Measurements from ENCODE around the gene TRIP6. TPM values are rescaled to one million over a fixed set of nuclear protein-coding genes. Genes with fewer than 3 reads are reported as not detected.

The TRIP6 gene
- total RNA-seq, 2 experiments from 2014 or later, result 28.9 to 30.1 TPM

GRCh38 chr7:100891568-100892247 is 24.5 kb downstream of the TRIP6 start:
- ChIA-PET POLR2A (interaction anchor here (1.6 kb wide), 1 partner anchor 16 kb away, joined by 6 read pairs; the partner anchor contains the start of gene SRRT), CTCF (interaction anchor here (0.6 to 1.1 kb wide), 3 partner anchors 10 to 94 kb away, joined by 3 to 4 read pairs (median 3); no protein-coding TSS in a partner anchor)
- Mint-ChIP-seq H3K36me3 (ENCODE audit: low read depth) (peaks cover 21% of the 10 kb centered on the region), H3K4me3 (peak overlapping the region; percentile 56), H3K27ac (no peak overlapping the region), H3K9me3 (no peaks in the 10 kb centered on the region), H3K27me3 (peaks cover 39% of the 10 kb centered on the region), H3K4me1 (peaks cover 45% of the 10 kb centered on the region)
- no peak for DNase-seq

GRCh38 chr7:100892364-100893317 is 25.5 kb downstream of the TRIP6 start:
- POLR2A ChIA-PET, result interaction anchor here (1.6 kb wide), 1 partner anchor 17 kb away, joined by 6 read pairs; the partner anchor contains the start of gene SRRT
- Mint-ChIP-seq H3K4me3 (no peak overlapping the region), H3K36me3 (ENCODE audit: low read depth) (peaks cover 11% of the 10 kb centered on the region), H3K9me3 (no peaks in the 10 kb centered on the region), H3K27ac (no peak overlapping the region), H3K4me1 (peaks cover 37% of the 10 kb centered on the region), H3K27me3 (peaks cover 44% of the 10 kb centered on the region)
- CTCF ChIA-PET, result no interaction called here
- no peak for DNase-seq

- Mint-ChIP-seq H3K36me3 (ENCODE audit: low read depth) (peaks cover 4% of the 10 kb centered on the region), H3K4me3 (no peak overlapping the region), H3K4me1 (peaks cover 29% of the 10 kb centered on the region), H3K27ac (no peak overlapping the region), H3K27me3 (peaks cover 52% of the 10 kb centered on the region), H3K9me3 (no peaks in the 10 kb centered on the region)
- POLR2A ChIA-PET, result no interaction called here
- CTCF ChIA-PET, result interaction anchor here (1.2 to 2.5 kb wide), 2 partner anchors 15 to 168 kb away, joined by 3 to 12 read pairs; no protein-coding TSS in a partner anchor
- DNase-seq, result no peak
Measured at GRCh38 chr7:100893318-100893895, 26.2 kb downstream of the TRIP6 start.

GRCh38 chr7:100893910-100894721 is 26.9 kb downstream of the TRIP6 start:
- peaks cover 53% of the 10 kb centered on the region for H3K27me3 Mint-ChIP-seq
- H3K4me1 Mint-ChIP-seq, result peaks cover 25% of the 10 kb centered on the region
- CTCF ChIA-PET, result interaction anchor here (1.1 to 2.5 kb wide), 4 partner anchors 16 to 191 kb away, joined by 3 to 12 read pairs (median 6); no protein-coding TSS in a partner anchor
- no peak overlapping the region for H3K4me3 Mint-ChIP-seq
- DNase-seq, result no peak
- no peaks in the 10 kb centered on the region for H3K9me3 Mint-ChIP-seq
- no peak overlapping the region for H3K27ac Mint-ChIP-seq
- POLR2A ChIA-PET, result interaction anchor here (1.0 kb wide), 1 partner anchor 19 kb away, joined by 5 read pairs; the partner anchor contains the start of gene SRRT
- H3K36me3 Mint-ChIP-seq (ENCODE audit: low read depth), result no peaks in the 10 kb centered on the region

GRCh38 chr7:100894860-100895700 is 27.9 kb downstream of the TRIP6 start:
- Mint-ChIP-seq H3K4me1 (peaks cover 22% of the 10 kb centered on the region), H3K4me3 (no peak overlapping the region), H3K36me3 (ENCODE audit: low read depth) (no peaks in the 10 kb centered on the region), H3K9me3 (no peaks in the 10 kb centered on the region), H3K27ac (no peak overlapping the region), H3K27me3 (peaks cover 56% of the 10 kb centered on the region)
- peak; percentile 47 for DNase-seq
- ChIA-PET CTCF (interaction anchor here (0.6 to 2.5 kb wide), 5 partner anchors 17 to 190 kb away, joined by 3 to 12 read pairs (median 4); no protein-coding TSS in a partner anchor), POLR2A (interaction anchor here (1.0 kb wide), 1 partner anchor 20 kb away, joined by 5 read pairs; the partner anchor contains the start of gene SRRT)

- H3K4me3 Mint-ChIP-seq, result peak within 1 kb of the TSS; percentile 47
- no peak for DNase-seq
- no peak within 1 kb of the TSS for H3K27ac Mint-ChIP-seq
- POLR2A ChIA-PET, result no interaction called here
- peaks cover 55% of the 10 kb centered on the region for H3K27me3 Mint-ChIP-seq
- no peaks in the 10 kb centered on the region for H3K36me3 Mint-ChIP-seq (ENCODE audit: low read depth)
- no peaks in the 10 kb centered on the region for H3K9me3 Mint-ChIP-seq
- H3K4me1 Mint-ChIP-seq, result peaks cover 18% of the 10 kb centered on the region
- CTCF ChIA-PET, result interaction anchor here (0.6 to 2.5 kb wide), 2 partner anchors 166 to 181 kb away, joined by 4 to 12 read pairs; no protein-coding TSS in a partner anchor
Measured at GRCh38 chr7:100895701-100895955, 28.4 kb downstream of the TRIP6 start, which contains the start of gene ACHE. Gene ACHE, minus strand, starts transcription at chr7:100895888. Its CDS starts 1,656 bp downstream, at chr7:100894232.

GRCh38 chr7:100895956-100896731 is 29.0 kb downstream of the TRIP6 start:
- Mint-ChIP-seq H3K4me3 (peak overlapping the region; percentile 47), H3K27me3 (peaks cover 58% of the 10 kb centered on the region), H3K27ac (no peak overlapping the region), H3K4me1 (peaks cover 20% of the 10 kb centered on the region), H3K9me3 (no peaks in the 10 kb centered on the region), H3K36me3 (ENCODE audit: low read depth) (no peaks in the 10 kb centered on the region)
- ChIA-PET CTCF (no interaction called here), POLR2A (no interaction called here)
- no peak for DNase-seq

- no peaks in the 10 kb centered on the region for H3K9me3 Mint-ChIP-seq
- peaks cover 18% of the 10 kb centered on the region for H3K4me1 Mint-ChIP-seq
- ChIA-PET CTCF (interaction anchor here (1.0 kb wide), 2 partner anchors 156 to 181 kb away, joined by 3 to 4 read pairs; no protein-coding TSS in a partner anchor), POLR2A (interaction anchor here (1.3 kb wide), 1 partner anchor 22 kb away, joined by 3 read pairs; the partner anchor contains the start of gene SRRT)
- DNase-seq, result peak; percentile 60
- H3K27me3 Mint-ChIP-seq, result peaks cover 52% of the 10 kb centered on the region
- H3K27ac Mint-ChIP-seq, result no peak overlapping the region
- no peaks in the 10 kb centered on the region for H3K36me3 Mint-ChIP-seq (ENCODE audit: low read depth)
- peak overlapping the region; percentile 39 for H3K4me3 Mint-ChIP-seq
Measured at GRCh38 chr7:100896732-100897608, 29.8 kb downstream of the TRIP6 start.

GRCh38 chr7:100897772-100898454 is 30.7 kb downstream of the TRIP6 start:
- H3K9me3 Mint-ChIP-seq, result no peaks in the 10 kb centered on the region
- no peaks in the 10 kb centered on the region for H3K36me3 Mint-ChIP-seq (ENCODE audit: low read depth)
- no peak overlapping the region for H3K27ac Mint-ChIP-seq
- peaks cover 43% of the 10 kb centered on the region for H3K27me3 Mint-ChIP-seq
- ChIA-PET CTCF (interaction anchor here (0.7 to 5.2 kb wide), 7 partner anchors 8 to 180 kb away, joined by 3 to 23 read pairs (median 3); partner anchors contain the start of gene UFSP1), POLR2A (interaction anchor here (1.3 kb wide), 1 partner anchor 23 kb away, joined by 3 read pairs; the partner anchor contains the start of gene SRRT)
- no peak for DNase-seq
- H3K4me1 Mint-ChIP-seq, result peaks cover 18% of the 10 kb centered on the region
- no peak overlapping the region for H3K4me3 Mint-ChIP-seq

- Mint-ChIP-seq H3K9me3 (no peaks in the 10 kb centered on the region), H3K27ac (no peak overlapping the region), H3K36me3 (ENCODE audit: low read depth) (no peaks in the 10 kb centered on the region), H3K4me3 (no peak overlapping the region), H3K4me1 (peaks cover 18% of the 10 kb centered on the region), H3K27me3 (peaks cover 31% of the 10 kb centered on the region)
- no peak for DNase-seq
- POLR2A ChIA-PET, result no interaction called here
- CTCF ChIA-PET, result interaction anchor here (1.4 to 5.2 kb wide), 2 partner anchors 10 to 159 kb away, joined by 6 to 23 read pairs; partner anchors contain the start of gene UFSP1
Measured at GRCh38 chr7:100899432-100899831, 32.2 kb downstream of the TRIP6 start.
